Esophagus squamous epithelium (tissue), 5 donors: ENCODE results near the gene SEMA3F. TPM values are rescaled to one million over a fixed set of nuclear protein-coding genes. Genes with fewer than 3 reads are reported as not detected.

Source experiments
- DNase-seq: peaks from one replicate; lab custom pipeline; 2025; lab: John Stamatoyannopoulos, UW
- H3K27ac ChIP-seq, 4 donors: fragments of 200-600 bp; sonication (generic); one replicate each; pipeline ENCODE4 v1.5.1; 2016 to 2019; ENCODE audit warnings: mild to moderate bottlenecking in 1 of 4
- H3K27me3 ChIP-seq, 4 donors: fragments of 200-600 bp; sonication (generic); 1 replicate in 3 of 4; 2 replicates in 1 of 4; pipeline versions ENCODE4 v1.5.1 to v1.6.0; 2017 to 2021; ENCODE audit warnings: antibody characterized with exemption in 1 of 4
- H3K36me3 ChIP-seq, 3 donors: fragments of 200-600 bp; sonication (generic); one replicate each; pipeline ENCODE4 v1.5.1; 2016 to 2019
- H3K4me1 ChIP-seq, 3 donors: fragments of 200-600 bp; sonication (generic); one replicate each; pipeline ENCODE4 v1.5.1; 2017 to 2019
- H3K4me3 ChIP-seq, 4 donors: fragments of 200-600 bp; sonication (generic); 1 replicate in 3 of 4; 2 replicates in 1 of 4; pipeline ENCODE4 v1.5.1; 2016 to 2019; ENCODE audit warnings: mild to moderate bottlenecking in 2 of 4, moderate library complexity in 1 of 4
- H3K9me3 ChIP-seq, 3 donors: fragments of 200-600 bp; sonication (generic); one replicate each; pipeline ENCODE4 v1.5.1; 2016 to 2019
- CTCF ChIP-seq, 6 experiments: fragments of 450-650 bp in 4 of 6; fragments of 200-600 bp in 2 of 6; sonication (generic) in 2 of 6; IDR thresholded peaks; one replicate each; pipeline ENCODE4 v1.5.1; 2016 to 2019; ENCODE audit warnings: antibody characterized with exemption in 6 of 6, mild to moderate bottlenecking in 4 of 6, moderate library complexity in 4 of 6
- POLR2A ChIP-seq, 4 donors: fragments of 450-650 bp; IDR thresholded peaks; one replicate each; pipeline ENCODE4 v1.6.1; 2017; ENCODE audit warnings: antibody characterized with exemption in 4 of 4, mild to moderate bottlenecking in 4 of 4, moderate library complexity in 3 of 4
- WGBS, 2 donors: methylation state at CpG; one replicate each; pipeline ENCODE4 v1.1.5; 2018; 5-methylcytosine and 5-hydroxymethylcytosine counted together
- intact Hi-C: fragments of 100-400 bp; cut with DNase I; formaldehyde crosslinking; loops from one replicate; pipeline ENCODE4 v1.15.0; 2022
- total RNA-seq, 4 donors: library from RNA; depleted of rRNA; stranded (reverse); fragments of >200 nt; gene quantifications; one replicate each; pipeline ENCODE4 v1.1.0, GENCODE V29; 2016
- donor health status: DM: yes; HTN: yes; CAD: no.

Gene SEMA3F
- total RNA-seq, 4 donors from 2014 or later = 56.8 to 146 (median 109) TPM

GRCh38 chr3:50119786-50120185 is 35.3 kb upstream of the SEMA3F start:
- Histone ChIP-seq H3K4me3 (no peak overlapping the region), H3K27ac (no peak overlapping the region), H3K9me3 (no peaks in the 10 kb centered on the region), H3K36me3 (peaks cover 47 to 64% (median 55%) of the 10 kb centered on the region in 3 donors), H3K4me1 (peaks cover 25 to 36% (median 32%) of the 10 kb centered on the region in 3 donors), H3K27me3 (no peaks in the 10 kb centered on the region)
- intact Hi-C loops = loop anchor here (2.0 kb wide), 1 partner anchor 69 kb away; no protein-coding TSS in a partner anchor
- WGBS, 2 donors = 83 to 87% methylated on average over 2 to 3 of the region's 3 CpGs
- TF ChIP-seq CTCF (IDR thresholded peaks at IDR 0.05) (no peak), POLR2A (IDR thresholded peaks at IDR 0.05) (no peak)
- no peak for DNase-seq

- no peak for DNase-seq
- Histone ChIP-seq H3K4me3 (no peak overlapping the region), H3K9me3 (no peaks in the 10 kb centered on the region), H3K27me3 (no peaks in the 10 kb centered on the region), H3K27ac (no peak overlapping the region), H3K4me1 (peaks cover 29 to 43% (median 35%) of the 10 kb centered on the region in 3 donors), H3K36me3 (peaks cover 41 to 56% (median 47%) of the 10 kb centered on the region in 3 donors)
- TF ChIP-seq POLR2A (IDR thresholded peaks at IDR 0.05) (no peak), CTCF (IDR thresholded peaks at IDR 0.05) (no peak)
- WGBS, 2 donors = 69 to 90% methylated on average over 6 to 8 of the region's 10 CpGs
- intact Hi-C loops = loop anchor here (2.0 kb wide), 1 partner anchor 68 kb away; no protein-coding TSS in a partner anchor
Observed at GRCh38 chr3:50120364-50121071, 34.6 kb upstream of the SEMA3F start.

GRCh38 chr3:50121072-50122032 is 33.8 kb upstream of the SEMA3F start:
- TF ChIP-seq POLR2A (IDR thresholded peaks at IDR 0.05) = no peak
- TF ChIP-seq CTCF (IDR thresholded peaks at IDR 0.05) = peak; percentile 78 to 94 (median 88)
- Histone ChIP-seq H3K27ac (peak overlapping the region in 3 of 4 donors; percentile 19 to 51 (median 40)), H3K4me3 (no peak overlapping the region), H3K4me1 (peaks cover 29 to 51% (median 35%) of the 10 kb centered on the region in 3 donors), H3K36me3 (peaks cover 33 to 48% (median 39%) of the 10 kb centered on the region in 3 donors), H3K9me3 (no peaks in the 10 kb centered on the region), H3K27me3 (no peaks in the 10 kb centered on the region)
- 24 to 28% methylated on average over 2 to 3 of the region's 13 CpGs for WGBS, 2 donors
- intact Hi-C loops = loop anchor here (2.0 kb wide), 1 partner anchor 67 kb away; no protein-coding TSS in a partner anchor
- DNase-seq = no peak

- 33 to 40% methylated on average over 2 of the region's 2 CpGs for WGBS, 2 donors
- Histone ChIP-seq H3K27me3 (no peaks in the 10 kb centered on the region), H3K4me3 (no peak overlapping the region), H3K9me3 (no peaks in the 10 kb centered on the region), H3K36me3 (peaks cover 26 to 41% (median 33%) of the 10 kb centered on the region in 3 donors), H3K27ac (peak overlapping the region in 3 of 4 donors; percentile 6 to 51 (median 40)), H3K4me1 (peaks cover 29 to 59% (median 35%) of the 10 kb centered on the region in 3 donors)
- intact Hi-C loops = no loop called here
- no peak for DNase-seq
- no peak for TF ChIP-seq POLR2A (IDR thresholded peaks at IDR 0.05)
- no peak for TF ChIP-seq CTCF (IDR thresholded peaks at IDR 0.05)
Observed at GRCh38 chr3:50122071-50122470, 33.1 kb upstream of the SEMA3F start.
